ENCODE measurements around the gene SST. TPM values are rescaled to one million over a fixed set of nuclear protein-coding genes. Genes with fewer than 3 reads are reported as not detected.

Gene SST
- total RNA-seq, 2 experiments from 2014 or later: not detected

DNA sequence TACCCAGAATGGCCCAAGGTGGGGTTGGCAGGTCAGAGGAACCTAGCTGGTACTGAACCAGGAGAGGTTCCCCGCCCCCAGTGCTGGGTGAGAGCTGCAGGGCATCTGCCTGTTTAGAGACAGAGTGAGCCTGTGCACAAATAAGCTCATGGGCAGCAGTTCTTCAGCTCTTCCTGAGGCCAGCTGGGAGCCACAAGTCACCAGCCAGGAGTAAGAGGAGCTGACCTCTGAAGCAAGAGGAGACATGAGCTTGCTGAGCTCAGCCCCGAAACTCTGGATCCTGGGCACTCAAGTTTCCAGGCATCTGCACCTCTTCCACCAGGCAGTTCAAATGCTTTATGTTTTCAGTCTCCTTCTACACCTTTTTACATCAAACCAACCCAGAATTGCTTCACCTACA lies 30.1 kb upstream of the SST start:
- H3K9me3 Mint-ChIP-seq (ENCODE audit: low read depth): no peaks in the 10 kb centered on the region
- ChIA-PET POLR2A (interaction anchor here (0.6 kb wide), 1 partner anchor 370 kb away, joined by 3 read pairs; no protein-coding TSS in a partner anchor), CTCF (interaction anchor here (0.6 to 4.8 kb wide), 3 partner anchors 14 to 610 kb away, joined by 3 to 30 read pairs (median 3); no protein-coding TSS in a partner anchor)
- H3K4me1 Mint-ChIP-seq: no peaks in the 10 kb centered on the region
- H3K27ac Mint-ChIP-seq: no peak overlapping the region
- H3K4me3 Mint-ChIP-seq: no peak overlapping the region
- H3K36me3 Mint-ChIP-seq (ENCODE audit: low read depth): no peaks in the 10 kb centered on the region
- ATAC-seq (no peak), DNase-seq (no peak)
- H3K27me3 Mint-ChIP-seq: peaks cover 9% of the 10 kb centered on the region
- intact Hi-C loops (cut with DNase I, micrococcal nuclease): no loop called here

DNA sequence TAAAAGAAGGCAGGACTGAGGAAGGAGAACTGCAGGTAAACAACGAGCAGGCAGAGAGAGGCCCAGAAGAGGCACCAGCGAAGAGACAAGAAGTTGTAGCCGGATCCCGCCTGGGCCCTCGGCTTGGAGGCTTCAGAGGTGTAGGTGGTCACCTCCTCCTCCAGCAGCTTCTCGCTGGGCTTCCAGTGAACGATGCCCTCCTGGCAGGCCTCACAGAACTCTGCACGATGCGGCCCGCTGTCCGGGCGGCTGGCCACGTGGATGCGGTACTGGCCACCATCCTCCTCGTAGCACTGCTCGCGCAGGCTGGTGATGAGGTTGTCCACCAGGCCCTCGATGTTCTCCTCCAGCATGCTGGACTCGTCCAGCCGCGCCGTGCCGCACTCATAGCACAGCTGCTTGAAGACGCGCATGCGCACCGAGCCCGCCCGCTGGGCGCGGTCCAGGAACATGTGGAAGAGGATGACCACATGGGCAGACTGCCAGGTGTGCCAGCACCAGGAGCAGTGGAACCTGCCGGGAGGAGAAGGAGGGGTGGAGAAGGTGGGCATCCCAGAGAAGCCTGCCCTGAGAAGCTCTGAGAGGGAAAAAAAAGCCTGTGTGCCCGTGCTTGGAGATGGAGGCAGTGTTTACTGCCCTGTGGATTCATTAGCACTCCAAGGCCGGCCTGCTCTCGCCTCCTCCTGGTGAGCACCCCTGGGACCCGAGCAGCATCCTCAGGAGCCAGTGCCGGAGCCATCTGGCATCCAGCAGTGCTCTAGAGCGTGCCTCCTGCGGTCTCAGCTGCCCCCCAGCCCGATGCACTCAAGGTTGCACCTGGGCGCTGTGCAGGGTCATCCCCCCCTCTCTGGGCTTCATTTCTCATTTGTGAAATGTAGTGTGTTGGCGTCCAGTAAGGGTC lies 28.6 kb upstream of the SST start:
- Mint-ChIP-seq H3K27ac (no peak overlapping the region), H3K4me1 (no peaks in the 10 kb centered on the region), H3K9me3 (ENCODE audit: low read depth) (no peaks in the 10 kb centered on the region), H3K4me3 (no peak overlapping the region), H3K27me3 (peaks cover 16% of the 10 kb centered on the region), H3K36me3 (ENCODE audit: low read depth) (no peaks in the 10 kb centered on the region)
- intact Hi-C loops (cut with DNase I, micrococcal nuclease): no loop called here
- no peak for ATAC-seq
- POLR2A ChIA-PET: no interaction called here
- DNase-seq: no peak
- CTCF ChIA-PET: interaction anchor here (0.6 kb wide), 1 partner anchor 379 kb away, joined by 3 read pairs; no protein-coding TSS in a partner anchor

GRCh38 chr3:187696021-187696420 lies 25.8 kb upstream of the SST start:
- H3K4me3 Mint-ChIP-seq: no peak overlapping the region
- H3K27me3 Mint-ChIP-seq: peaks cover 19% of the 10 kb centered on the region
- no peaks in the 10 kb centered on the region for H3K36me3 Mint-ChIP-seq (ENCODE audit: low read depth)
- no peaks in the 10 kb centered on the region for H3K4me1 Mint-ChIP-seq
- no peaks in the 10 kb centered on the region for H3K9me3 Mint-ChIP-seq (ENCODE audit: low read depth)
- no peak overlapping the region for H3K27ac Mint-ChIP-seq
- intact Hi-C loops (cut with DNase I, micrococcal nuclease): no loop called here
- DNase-seq (no peak), ATAC-seq (no peak)
- ChIA-PET POLR2A (no interaction called here), CTCF (interaction anchor here (0.7 to 3.1 kb wide), 3 partner anchors 17 to 1423 kb away, joined by 3 to 7 read pairs (median 3); no protein-coding TSS in a partner anchor)

DNA sequence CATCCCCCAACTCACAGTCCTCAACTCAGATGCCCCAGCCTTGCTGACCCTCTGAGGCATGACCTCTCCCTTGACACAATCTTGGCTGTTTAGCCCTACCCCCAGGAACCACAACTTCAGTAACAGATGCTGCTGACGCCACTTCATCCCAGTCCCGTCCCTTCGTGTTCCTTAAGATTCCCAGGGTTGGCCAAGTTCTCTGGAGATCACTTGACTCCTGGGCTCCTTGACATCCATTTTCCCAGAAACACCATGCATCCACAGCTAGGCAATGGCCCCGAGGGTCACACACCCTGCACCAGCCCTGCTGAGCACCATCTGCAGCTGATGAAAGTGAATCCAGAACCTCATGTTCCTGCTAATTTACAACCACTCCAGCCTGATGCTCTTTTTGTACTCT lies 25.3 kb upstream of the SST start:
- ATAC-seq: no peak
- ChIA-PET POLR2A (no interaction called here), CTCF (interaction anchor here (0.7 to 4.1 kb wide), 3 partner anchors 16 to 376 kb away, joined by 3 to 10 read pairs (median 7); no protein-coding TSS in a partner anchor)
- intact Hi-C loops (cut with DNase I, micrococcal nuclease): no loop called here
- no peak for DNase-seq
- Mint-ChIP-seq H3K27ac (no peak overlapping the region), H3K9me3 (ENCODE audit: low read depth) (no peaks in the 10 kb centered on the region), H3K4me1 (no peaks in the 10 kb centered on the region), H3K27me3 (peaks cover 19% of the 10 kb centered on the region), H3K36me3 (ENCODE audit: low read depth) (no peaks in the 10 kb centered on the region), H3K4me3 (no peak overlapping the region)

GRCh38 chr3:187694801-187695200 lies 24.6 kb upstream of the SST start:
- no peak for ATAC-seq
- ChIA-PET CTCF (interaction anchor here (3.1 to 4.1 kb wide), 2 partner anchors 15 to 376 kb away, joined by 7 to 10 read pairs; no protein-coding TSS in a partner anchor), POLR2A (no interaction called here)
- Mint-ChIP-seq H3K4me1 (no peaks in the 10 kb centered on the region), H3K27me3 (peaks cover 20% of the 10 kb centered on the region), H3K9me3 (ENCODE audit: low read depth) (no peaks in the 10 kb centered on the region), H3K27ac (no peak overlapping the region), H3K4me3 (no peak overlapping the region), H3K36me3 (ENCODE audit: low read depth) (no peaks in the 10 kb centered on the region)
- no peak for DNase-seq
- intact Hi-C loops (cut with DNase I, micrococcal nuclease): no loop called here

DNA sequence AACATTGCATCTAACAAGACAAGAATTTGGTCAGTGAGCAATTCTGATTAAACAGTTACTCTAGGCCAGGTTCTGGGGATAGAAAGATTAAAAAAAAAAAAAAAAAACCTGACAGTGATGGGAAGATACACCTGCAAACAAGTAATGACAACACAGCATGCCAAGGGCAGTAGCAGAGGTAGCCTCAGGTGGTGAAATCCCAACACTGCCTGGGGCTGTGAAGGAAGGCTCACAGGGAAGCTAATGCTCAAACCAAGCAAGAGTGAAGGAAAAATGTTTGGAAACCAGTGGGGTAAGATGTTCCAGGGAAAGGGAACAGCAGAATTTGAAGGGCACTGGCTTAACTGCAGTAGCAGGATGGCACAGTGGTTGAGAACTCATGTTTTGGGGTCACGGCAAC lies 23.2 kb upstream of the SST start:
- Mint-ChIP-seq H3K4me1 (no peaks in the 10 kb centered on the region), H3K9me3 (ENCODE audit: low read depth) (no peaks in the 10 kb centered on the region), H3K27me3 (peaks cover 25% of the 10 kb centered on the region), H3K36me3 (ENCODE audit: low read depth) (no peaks in the 10 kb centered on the region), H3K4me3 (no peak overlapping the region), H3K27ac (no peak overlapping the region)
- POLR2A ChIA-PET: interaction anchor here (0.6 kb wide), 1 partner anchor 43 kb away, joined by 5 read pairs; no protein-coding TSS in a partner anchor
- DNase-seq (no peak), ATAC-seq (no peak)
- CTCF ChIA-PET: interaction anchor here (0.9 to 4.1 kb wide), 4 partner anchors 10 to 374 kb away, joined by 3 to 11 read pairs (median 8); no protein-coding TSS in a partner anchor
- intact Hi-C loops (cut with DNase I, micrococcal nuclease): no loop called here

DNA sequence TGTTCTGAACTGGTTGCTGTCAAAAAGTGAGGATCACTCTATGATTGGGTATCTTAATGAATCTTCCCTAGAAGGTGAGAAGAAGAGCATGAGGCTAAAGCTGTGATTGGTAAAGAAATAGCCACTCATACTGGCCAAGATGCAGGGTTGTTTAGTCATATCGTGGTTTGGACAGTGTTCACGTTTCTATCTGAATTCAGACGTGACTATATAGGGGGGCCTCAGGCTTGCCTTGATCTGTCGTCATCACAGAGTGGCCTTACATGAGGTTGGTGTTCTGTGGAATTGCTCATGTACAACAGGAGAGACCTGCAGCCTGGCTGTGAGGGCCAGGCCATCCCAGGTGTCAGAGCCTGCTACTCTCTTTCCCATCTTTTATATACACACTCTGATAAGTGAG lies 19.8 kb upstream of the SST start:
- Mint-ChIP-seq H3K4me1 (no peaks in the 10 kb centered on the region), H3K27ac (no peak overlapping the region), H3K4me3 (no peak overlapping the region), H3K27me3 (peaks cover 34% of the 10 kb centered on the region), H3K36me3 (ENCODE audit: low read depth) (no peaks in the 10 kb centered on the region), H3K9me3 (ENCODE audit: low read depth) (peaks cover 9% of the 10 kb centered on the region)
- DNase-seq (no peak), ATAC-seq (no peak)
- POLR2A ChIA-PET: no interaction called here
- intact Hi-C loops (cut with DNase I, micrococcal nuclease): no loop called here
- CTCF ChIA-PET: interaction anchor here (0.6 to 1.0 kb wide), 2 partner anchors 11 to 371 kb away, joined by 3 to 4 read pairs; no protein-coding TSS in a partner anchor

- Mint-ChIP-seq H3K9me3 (ENCODE audit: low read depth) (peaks cover 9% of the 10 kb centered on the region), H3K36me3 (ENCODE audit: low read depth) (no peaks in the 10 kb centered on the region), H3K4me3 (no peak overlapping the region), H3K27me3 (peaks cover 36% of the 10 kb centered on the region), H3K4me1 (peaks cover 7% of the 10 kb centered on the region), H3K27ac (no peak overlapping the region)
- ChIA-PET CTCF (interaction anchor here (1.0 to 16.9 kb wide), 3 partner anchors 7 to 365 kb away, joined by 3 to 349 read pairs (median 13); no protein-coding TSS in a partner anchor), POLR2A (no interaction called here)
- intact Hi-C loops (cut with DNase I, micrococcal nuclease): no loop called here
- DNase-seq (no peak), ATAC-seq (no peak)
Measured at GRCh38 chr3:187686621-187687273, 16.6 kb upstream of the SST start.

- no peak overlapping the region for H3K4me3 Mint-ChIP-seq
- no peaks in the 10 kb centered on the region for H3K36me3 Mint-ChIP-seq (ENCODE audit: low read depth)
- ChIA-PET POLR2A (no interaction called here), CTCF (interaction anchor here (16.9 kb wide), 1 partner anchor 364 kb away, joined by 349 read pairs; no protein-coding TSS in a partner anchor)
- ATAC-seq (no peak), DNase-seq (no peak)
- intact Hi-C loops (cut with DNase I, micrococcal nuclease): no loop called here
- peaks cover 35% of the 10 kb centered on the region for H3K27me3 Mint-ChIP-seq
- no peak overlapping the region for H3K27ac Mint-ChIP-seq
- peaks cover 9% of the 10 kb centered on the region for H3K9me3 Mint-ChIP-seq (ENCODE audit: low read depth)
- H3K4me1 Mint-ChIP-seq: peaks cover 7% of the 10 kb centered on the region
Measured at GRCh38 chr3:187685948-187686347, 15.8 kb upstream of the SST start.

DNA sequence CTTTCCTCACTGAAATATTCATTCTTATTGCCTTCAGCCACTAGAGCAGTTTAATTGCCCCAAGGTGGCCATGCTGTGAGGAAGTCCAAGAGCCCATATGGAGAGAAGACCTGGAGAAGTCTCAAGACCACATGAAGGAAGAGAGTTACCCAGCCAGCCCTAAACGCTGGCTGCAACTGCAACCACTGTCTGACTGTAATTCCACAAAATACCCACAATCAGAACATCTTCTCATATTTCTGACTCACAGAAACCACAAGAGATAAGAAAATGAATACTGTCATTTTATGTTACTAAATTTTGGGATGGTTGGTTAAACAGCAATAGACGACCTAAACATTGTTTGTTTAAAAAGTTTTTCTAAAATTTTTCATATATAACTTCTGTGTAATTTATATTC lies 14.7 kb upstream of the SST start:
- H3K27ac Mint-ChIP-seq: no peak overlapping the region
- DNase-seq: peak; percentile 12
- no peak overlapping the region for H3K4me3 Mint-ChIP-seq
- ATAC-seq: peak; percentile 42
- ChIA-PET CTCF (interaction anchor here (0.9 to 16.9 kb wide), 4 partner anchors 10 to 363 kb away, joined by 3 to 349 read pairs (median 3); no protein-coding TSS in a partner anchor), POLR2A (no interaction called here)
- H3K36me3 Mint-ChIP-seq (ENCODE audit: low read depth): no peaks in the 10 kb centered on the region
- peaks cover 40% of the 10 kb centered on the region for H3K27me3 Mint-ChIP-seq
- intact Hi-C loops (cut with DNase I, micrococcal nuclease): no loop called here
- H3K4me1 Mint-ChIP-seq: peaks cover 7% of the 10 kb centered on the region
- H3K9me3 Mint-ChIP-seq (ENCODE audit: low read depth): peaks cover 9% of the 10 kb centered on the region

DNA sequence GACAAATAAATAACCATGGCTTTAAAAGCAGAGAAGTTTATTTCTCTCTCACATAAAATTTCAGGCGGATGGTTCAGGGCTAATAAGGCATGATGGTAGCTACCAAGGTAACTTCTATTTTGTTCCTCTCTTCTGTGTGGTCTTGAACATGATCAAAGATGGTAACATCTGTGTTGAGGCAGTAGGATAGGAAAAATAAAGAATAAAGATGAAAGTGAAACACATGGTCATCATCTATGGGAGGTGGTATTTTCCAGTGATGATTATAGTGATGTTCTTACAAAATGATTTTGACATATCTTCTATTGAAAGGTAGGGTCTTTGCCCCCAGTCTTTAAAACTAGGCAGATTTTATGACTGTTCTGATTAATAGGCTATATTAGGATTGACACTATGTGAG lies 14.2 kb upstream of the SST start:
- peaks cover 9% of the 10 kb centered on the region for H3K9me3 Mint-ChIP-seq (ENCODE audit: low read depth)
- no peak for ATAC-seq
- intact Hi-C loops (cut with DNase I, micrococcal nuclease): no loop called here
- ChIA-PET POLR2A (no interaction called here), CTCF (interaction anchor here (0.9 to 16.9 kb wide), 5 partner anchors 9 to 362 kb away, joined by 3 to 349 read pairs (median 3); no protein-coding TSS in a partner anchor)
- H3K27ac Mint-ChIP-seq: no peak overlapping the region
- H3K4me3 Mint-ChIP-seq: no peak overlapping the region
- H3K36me3 Mint-ChIP-seq (ENCODE audit: low read depth): no peaks in the 10 kb centered on the region
- DNase-seq: no peak
- H3K4me1 Mint-ChIP-seq: peaks cover 7% of the 10 kb centered on the region
- peaks cover 42% of the 10 kb centered on the region for H3K27me3 Mint-ChIP-seq

Data from activated CD4-positive, alpha-beta T cell treated with anti-CD3 and anti-CD28 coated beads for 36 hours (primary cell).